Astrocyte (in vitro differentiated cells and primary cell): ENCODE data around the gene RND2. TPM values are rescaled to one million over a fixed set of nuclear protein-coding genes. Genes with fewer than 3 reads are reported as not detected.

Experiments used
- DNase-seq: peaks from one replicate; pipeline ENCODE4 v3.0.0-alpha.2; 2010; ENCODE audit warnings: low read depth
- FAIRE-seq: peaks from 2 replicates; lab custom pipeline; 2011; peaks lifted over from hg19 to GRCh38; lab: Jason Lieb, UNC
- H2AFZ ChIP-seq: 2 replicates; pipeline ENCODE4 v1.6.0; 2012; ENCODE audit warnings: low read depth, low read length, inconsistent platforms
- H3K27ac ChIP-seq: 2 replicates; pipeline ENCODE4 v1.5.1; 2011; ENCODE audit warnings: low read depth, low read length, inconsistent platforms
- H3K27me3 ChIP-seq: 2 replicates; pipeline ENCODE4 v1.6.0; 2011; ENCODE audit warnings: low read length, inconsistent platforms; ENCODE audit not compliant: insufficient read depth
- H3K36me3 ChIP-seq: 2 replicates; pipeline ENCODE4 v1.5.1; 2011; ENCODE audit warnings: low read length, inconsistent platforms; ENCODE audit not compliant: insufficient read depth
- H3K4me1 ChIP-seq: 2 replicates; pipeline ENCODE4 v1.5.1; 2011; ENCODE audit warnings: low read length, inconsistent platforms; ENCODE audit not compliant: insufficient read depth
- H3K4me2 ChIP-seq: 2 replicates; pipeline ENCODE4 v1.6.0; 2012; ENCODE audit warnings: low read length, inconsistent platforms
- H3K4me3 ChIP-seq: 2 replicates; pipeline ENCODE4 v1.5.1; 2011; ENCODE audit warnings: low read depth, mild to moderate bottlenecking, low read length, inconsistent platforms; ENCODE audit not compliant: insufficient read depth
- H3K79me2 ChIP-seq: 2 replicates; pipeline ENCODE4 v1.6.0; 2012; ENCODE audit warnings: mild to moderate bottlenecking, low read length, inconsistent platforms; ENCODE audit not compliant: insufficient read depth
- H3K9ac ChIP-seq: 2 replicates; pipeline ENCODE4 v1.6.0; 2012; ENCODE audit warnings: mild to moderate bottlenecking, low read length, inconsistent platforms
- H3K9me3 ChIP-seq: 2 replicates; pipeline ENCODE4 v1.5.1; 2012; ENCODE audit warnings: low read depth, mild to moderate bottlenecking, low read length, inconsistent platforms; ENCODE audit not compliant: insufficient read depth
- H4K20me1 ChIP-seq: 2 replicates; pipeline ENCODE4 v1.6.0; 2012; ENCODE audit warnings: low read length, inconsistent platforms; ENCODE audit not compliant: insufficient read depth
- H3K27ac Mint-ChIP-seq: one replicate; pipeline ENCODE4 v1.8.0; 2021; ENCODE audit warnings: mild to moderate bottlenecking, mixed read lengths; ENCODE audit not compliant: unreplicated experiment
- H3K27me3 Mint-ChIP-seq: one replicate; pipeline ENCODE4 v1.8.0; 2021; ENCODE audit warnings: low read depth, mixed read lengths; ENCODE audit not compliant: unreplicated experiment
- H3K36me3 Mint-ChIP-seq: one replicate; pipeline ENCODE4 v1.8.0; 2021; ENCODE audit warnings: low read depth, mixed read lengths; ENCODE audit not compliant: unreplicated experiment
- H3K4me1 Mint-ChIP-seq: one replicate; pipeline ENCODE4 v1.8.0; 2021; ENCODE audit warnings: low read depth, mixed read lengths; ENCODE audit not compliant: unreplicated experiment
- H3K4me3 Mint-ChIP-seq: one replicate; pipeline ENCODE4 v1.8.0; 2021; ENCODE audit warnings: mild to moderate bottlenecking, moderate library complexity, mixed read lengths; ENCODE audit not compliant: unreplicated experiment
- H3K9me3 Mint-ChIP-seq: one replicate; pipeline ENCODE4 v1.8.0; 2021; ENCODE audit warnings: mild to moderate bottlenecking, mixed read lengths; ENCODE audit not compliant: unreplicated experiment
- EZH2 ChIP-seq: IDR thresholded peaks from 2 replicates; pipeline ENCODE4 v1.6.1; 2012; ENCODE audit warnings: mild to moderate bottlenecking, low read length, inconsistent platforms; ENCODE audit not compliant: insufficient read depth
- total RNA-seq: library from RNA; stranded (reverse); gene quantifications from 2 replicates; pipeline ENCODE4 v1.2.1, GENCODE V29; 2021
- TF ChIP-seq, protein P1 (sequence below): IDR thresholded peaks from 2 replicates; pipeline ENCODE4 v1.5.1; 2011; ENCODE audit warnings: low read depth, mild to moderate bottlenecking, inconsistent platforms, low read length, moderate library complexity; ENCODE audit not compliant: insufficient read depth

The RND2 gene
- total RNA-seq, 1 donor from 2014 or later = 2.3 TPM

DNA sequence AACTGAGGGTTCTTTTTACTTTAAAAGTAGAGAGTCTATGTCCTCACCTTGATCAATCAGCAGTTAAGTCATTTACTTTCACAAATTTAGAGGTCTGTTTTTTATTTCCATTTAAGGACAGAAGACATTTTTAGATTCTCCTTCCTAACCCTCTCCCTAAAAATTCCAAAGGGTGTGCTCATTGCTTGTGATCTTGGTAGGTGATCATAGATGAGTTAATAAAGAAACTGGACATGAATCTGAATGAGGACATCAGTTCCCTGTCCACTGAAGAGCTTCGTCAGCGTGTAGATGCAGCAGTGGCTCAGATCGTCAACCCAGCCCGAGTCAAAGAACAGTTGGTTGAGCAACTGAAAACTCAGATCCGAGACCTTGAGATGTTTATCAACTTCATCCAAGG, 35.9 kb upstream of the RND2 start:
- Histone ChIP-seq H3K4me1 (peaks cover 7% of the 10 kb centered on the region), H3K27me3 (no peaks in the 10 kb centered on the region), H3K4me3 (no peak overlapping the region), H2AFZ (no peak overlapping the region), H3K36me3 (peaks cover 43% of the 10 kb centered on the region), H4K20me1 (peaks cover 3% of the 10 kb centered on the region), H3K4me2 (no peak overlapping the region), H3K27ac (no peak overlapping the region), H3K9me3 (no peaks in the 10 kb centered on the region), H3K9ac (no peak overlapping the region), H3K79me2 (peaks cover 7% of the 10 kb centered on the region)
- TF ChIP-seq EZH2 = no peak
- TF ChIP-seq, protein P1, sequence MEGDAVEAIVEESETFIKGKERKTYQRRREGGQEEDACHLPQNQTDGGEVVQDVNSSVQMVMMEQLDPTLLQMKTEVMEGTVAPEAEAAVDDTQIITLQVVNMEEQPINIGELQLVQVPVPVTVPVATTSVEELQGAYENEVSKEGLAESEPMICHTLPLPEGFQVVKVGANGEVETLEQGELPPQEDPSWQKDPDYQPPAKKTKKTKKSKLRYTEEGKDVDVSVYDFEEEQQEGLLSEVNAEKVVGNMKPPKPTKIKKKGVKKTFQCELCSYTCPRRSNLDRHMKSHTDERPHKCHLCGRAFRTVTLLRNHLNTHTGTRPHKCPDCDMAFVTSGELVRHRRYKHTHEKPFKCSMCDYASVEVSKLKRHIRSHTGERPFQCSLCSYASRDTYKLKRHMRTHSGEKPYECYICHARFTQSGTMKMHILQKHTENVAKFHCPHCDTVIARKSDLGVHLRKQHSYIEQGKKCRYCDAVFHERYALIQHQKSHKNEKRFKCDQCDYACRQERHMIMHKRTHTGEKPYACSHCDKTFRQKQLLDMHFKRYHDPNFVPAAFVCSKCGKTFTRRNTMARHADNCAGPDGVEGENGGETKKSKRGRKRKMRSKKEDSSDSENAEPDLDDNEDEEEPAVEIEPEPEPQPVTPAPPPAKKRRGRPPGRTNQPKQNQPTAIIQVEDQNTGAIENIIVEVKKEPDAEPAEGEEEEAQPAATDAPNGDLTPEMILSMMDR = no peak
- Mint-ChIP-seq H3K4me3 (no peak overlapping the region), H3K27ac (no peak overlapping the region), H3K4me1 (peaks cover 12% of the 10 kb centered on the region), H3K36me3 (peaks cover 19% of the 10 kb centered on the region), H3K9me3 (no peaks in the 10 kb centered on the region), H3K27me3 (no peaks in the 10 kb centered on the region)
- DNase-seq (no peak), FAIRE-seq (no peak)

DNA sequence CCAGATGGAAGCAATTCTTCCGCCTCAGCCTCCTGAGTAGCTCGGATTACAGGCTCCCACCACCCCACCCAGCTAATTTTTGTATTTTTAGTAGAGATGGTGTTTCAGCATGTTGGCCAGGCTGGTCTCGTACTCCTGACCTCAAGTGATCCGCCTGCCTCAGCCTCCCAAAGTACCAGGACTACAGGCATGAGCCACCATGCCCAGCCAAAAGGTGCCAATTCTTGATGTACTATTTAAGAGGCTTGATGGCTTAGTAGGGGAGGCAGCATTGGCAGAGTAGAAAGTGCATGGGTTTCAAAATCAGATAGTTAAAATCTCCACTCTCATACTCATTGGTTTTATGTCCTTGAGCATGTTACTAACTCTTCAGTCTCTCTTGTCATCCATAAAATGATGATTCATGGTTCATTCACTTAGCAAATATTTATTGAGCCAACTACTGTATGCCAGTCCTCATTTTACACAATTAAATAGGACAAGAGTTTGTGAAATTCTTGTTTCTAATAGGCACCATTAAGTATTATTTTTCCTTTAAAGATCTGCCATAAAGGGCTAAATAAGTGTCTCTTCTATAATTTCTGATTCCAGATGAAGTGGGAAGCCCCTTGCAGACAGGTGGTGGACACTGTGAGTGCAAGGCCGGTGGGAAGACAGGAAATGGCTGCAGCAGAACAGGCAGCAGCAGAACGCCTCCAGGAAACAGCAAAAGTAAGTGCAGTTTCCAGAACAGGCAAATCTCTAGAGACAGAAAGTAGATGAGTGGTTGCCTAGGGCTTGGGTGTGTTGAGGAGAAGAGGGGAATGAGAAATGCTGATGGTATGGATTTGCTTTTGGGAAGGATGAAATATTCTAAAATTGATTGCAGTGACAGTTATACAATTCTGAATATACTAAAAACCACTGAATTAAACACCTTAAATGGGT, 35.0 kb upstream of the RND2 start:
- Mint-ChIP-seq H3K27me3 (no peaks in the 10 kb centered on the region), H3K9me3 (no peaks in the 10 kb centered on the region), H3K36me3 (peaks cover 24% of the 10 kb centered on the region), H3K27ac (peak overlapping the region; percentile 12), H3K4me1 (peaks cover 12% of the 10 kb centered on the region), H3K4me3 (no peak overlapping the region)
- Histone ChIP-seq H3K9me3 (no peaks in the 10 kb centered on the region), H3K27ac (peak overlapping the region; percentile 4), H3K4me1 (peaks cover 7% of the 10 kb centered on the region), H3K4me2 (peak overlapping the region; percentile 6), H3K27me3 (no peaks in the 10 kb centered on the region), H3K79me2 (peaks cover 7% of the 10 kb centered on the region), H2AFZ (no peak overlapping the region), H3K36me3 (peaks cover 43% of the 10 kb centered on the region), H3K9ac (no peak overlapping the region), H4K20me1 (no peaks in the 10 kb centered on the region), H3K4me3 (no peak overlapping the region)
- no peak for FAIRE-seq
- peak; percentile 19 for DNase-seq
- TF ChIP-seq EZH2 = no peak
- TF ChIP-seq, protein P1 = no peak

DNA sequence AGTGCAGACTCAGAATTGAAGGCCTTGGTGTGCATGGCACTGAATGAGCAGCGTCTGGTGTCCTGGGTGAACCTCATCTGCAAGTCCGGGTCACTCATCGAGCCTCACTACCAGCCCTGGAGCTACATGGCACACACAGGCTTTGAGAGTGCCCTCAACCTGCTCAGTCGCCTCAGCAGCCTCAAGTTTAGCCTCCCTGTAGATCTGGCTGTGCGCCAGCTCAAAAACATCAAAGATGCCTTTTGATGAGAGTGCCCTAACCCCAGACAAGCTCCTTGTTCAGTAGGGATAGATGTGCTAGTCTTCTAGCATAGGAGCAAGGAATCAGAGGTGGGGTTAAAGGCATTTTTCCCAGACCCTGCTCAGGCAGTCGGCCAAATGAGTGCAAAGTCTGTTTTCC, 33.6 kb upstream of the RND2 start:
- H3K36me3 Mint-ChIP-seq = peaks cover 25% of the 10 kb centered on the region
- Histone ChIP-seq H4K20me1 (no peaks in the 10 kb centered on the region), H3K79me2 (peaks cover 3% of the 10 kb centered on the region), H3K4me1 (peaks cover 7% of the 10 kb centered on the region), H2AFZ (no peak overlapping the region), H3K36me3 (peaks cover 39% of the 10 kb centered on the region), H3K4me3 (no peak overlapping the region), H3K9me3 (no peaks in the 10 kb centered on the region), H3K27ac (no peak overlapping the region), H3K4me2 (no peak overlapping the region), H3K27me3 (no peaks in the 10 kb centered on the region), H3K9ac (no peak overlapping the region)
- no peak overlapping the region for H3K27ac Mint-ChIP-seq
- no peak for TF ChIP-seq EZH2
- TF ChIP-seq, protein P1 = no peak
- DNase-seq (no peak), FAIRE-seq (no peak)
- no peaks in the 10 kb centered on the region for H3K27me3 Mint-ChIP-seq
- H3K4me3 Mint-ChIP-seq = no peak overlapping the region
- H3K4me1 Mint-ChIP-seq = peaks cover 12% of the 10 kb centered on the region
- no peaks in the 10 kb centered on the region for H3K9me3 Mint-ChIP-seq
